ENCODE data around the gene DPYSL4.

GRCh38 chr10:132225849-132226205, 39.1 kb downstream of the DPYSL4 start:
- TF ChIP-seq EZH2phosphoT487 (IDR thresholded peaks at IDR 0.05; ENCODE audit: insufficient read depth, low read depth) (no peak), EZH2 (IDR thresholded peaks at IDR 0.05; ENCODE audit: insufficient read depth, poor library complexity, severe bottlenecking) (no peak)

Data from GM23248 (cell line).